OCI-LY1 (cell line): Measurements from ENCODE around the gene TRAF3IP1.

Experiments
- EZH2 ChIP-seq: fragments of 200-600 bp; sonication (generic), shearing (Covaris generic); IDR thresholded peaks from 2 replicates; pipeline ENCODE4 v1.8.0; 2017; ENCODE audit warnings: borderline replicate concordance, mixed run types, mild to moderate bottlenecking, antibody characterized with exemption, low read length, moderate library complexity, mixed read lengths
- TF ChIP-seq, protein P1 (sequence below): fragments of 200-600 bp; sonication (generic), shearing (Covaris generic); IDR thresholded peaks from 2 replicates; pipeline ENCODE4 v1.5.1; 2017; ENCODE audit warnings: mild to moderate bottlenecking, antibody characterized with exemption, low read length, moderate library complexity, mixed read lengths

DNA sequence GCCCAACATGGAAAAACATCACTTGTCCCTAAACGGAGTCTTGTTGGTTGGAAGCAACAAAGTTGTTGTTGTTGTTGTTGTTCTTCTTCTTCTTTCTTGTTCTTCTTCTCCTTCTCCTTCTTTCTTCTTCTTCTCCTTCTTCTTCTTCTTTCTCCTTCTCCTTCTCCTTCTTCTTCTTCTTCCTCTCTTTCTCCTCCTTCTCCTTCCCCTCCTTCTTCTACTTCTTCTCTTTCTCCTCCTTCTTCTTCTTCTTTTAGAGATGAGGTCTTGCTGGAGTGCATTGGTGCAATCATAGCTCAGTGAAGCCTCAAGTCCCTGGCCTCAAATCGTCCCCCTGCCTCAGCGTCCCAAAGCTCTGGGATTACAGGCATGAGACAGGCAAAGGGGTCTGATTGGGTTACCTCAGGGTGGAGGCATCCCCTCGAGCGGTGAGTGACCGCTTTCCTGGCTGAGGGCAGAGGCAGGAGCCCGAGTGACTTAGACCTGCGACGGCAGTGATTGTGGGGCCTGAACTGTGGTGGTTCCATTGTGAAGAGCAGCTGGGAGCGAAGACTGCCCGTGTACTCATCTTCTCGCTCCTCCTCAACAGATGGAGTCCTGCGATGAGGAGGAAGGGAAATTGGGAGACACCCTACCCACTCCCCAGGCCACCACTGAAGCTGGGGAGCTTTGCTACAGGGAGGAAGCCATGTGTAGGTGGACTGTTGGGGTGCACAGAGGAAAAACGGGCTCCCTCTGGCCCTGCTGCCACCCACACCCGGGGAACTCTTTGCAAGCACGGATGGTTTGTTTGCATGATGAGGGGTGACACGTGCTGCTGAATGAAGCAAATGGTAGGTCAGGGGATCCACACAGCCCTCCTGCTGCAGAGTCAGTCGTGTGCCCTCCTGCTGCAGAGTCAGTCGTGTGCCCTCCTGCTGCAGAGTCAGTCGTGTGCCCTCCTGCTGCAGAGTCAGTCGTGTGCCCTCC is 24.9 kb upstream of the TRAF3IP1 start:
- TF ChIP-seq, protein P1, sequence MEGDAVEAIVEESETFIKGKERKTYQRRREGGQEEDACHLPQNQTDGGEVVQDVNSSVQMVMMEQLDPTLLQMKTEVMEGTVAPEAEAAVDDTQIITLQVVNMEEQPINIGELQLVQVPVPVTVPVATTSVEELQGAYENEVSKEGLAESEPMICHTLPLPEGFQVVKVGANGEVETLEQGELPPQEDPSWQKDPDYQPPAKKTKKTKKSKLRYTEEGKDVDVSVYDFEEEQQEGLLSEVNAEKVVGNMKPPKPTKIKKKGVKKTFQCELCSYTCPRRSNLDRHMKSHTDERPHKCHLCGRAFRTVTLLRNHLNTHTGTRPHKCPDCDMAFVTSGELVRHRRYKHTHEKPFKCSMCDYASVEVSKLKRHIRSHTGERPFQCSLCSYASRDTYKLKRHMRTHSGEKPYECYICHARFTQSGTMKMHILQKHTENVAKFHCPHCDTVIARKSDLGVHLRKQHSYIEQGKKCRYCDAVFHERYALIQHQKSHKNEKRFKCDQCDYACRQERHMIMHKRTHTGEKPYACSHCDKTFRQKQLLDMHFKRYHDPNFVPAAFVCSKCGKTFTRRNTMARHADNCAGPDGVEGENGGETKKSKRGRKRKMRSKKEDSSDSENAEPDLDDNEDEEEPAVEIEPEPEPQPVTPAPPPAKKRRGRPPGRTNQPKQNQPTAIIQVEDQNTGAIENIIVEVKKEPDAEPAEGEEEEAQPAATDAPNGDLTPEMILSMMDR: no peak
- no peak for TF ChIP-seq EZH2
